BLaER1 (cell line): ENCODE measurements around the gene WIZ.
"Not testable (repeated sequence)": the region's sequence is repeated elsewhere in the genome, so short reads cannot be mapped to it uniquely, and the experiment has no call there.

Source experiments
- H3K27ac ChIP-seq: shearing (Covaris generic); formaldehyde crosslinking; 2 replicates; pipeline ENCODE4 v1.8.1; 2022
- H3K27me3 ChIP-seq: shearing (Covaris generic); formaldehyde crosslinking; 2 replicates; pipeline ENCODE4 v1.8.1; 2022
- H3K36me3 ChIP-seq: shearing (Covaris generic); formaldehyde crosslinking; 2 replicates; pipeline ENCODE4 v1.8.1; 2022
- H3K4me1 ChIP-seq: shearing (Covaris generic); formaldehyde crosslinking; 2 replicates; pipeline ENCODE4 v1.8.1; 2022
- H3K4me2 ChIP-seq: shearing (Covaris generic); formaldehyde crosslinking; 2 replicates; pipeline ENCODE4 v1.8.1; 2022
- H3K4me3 ChIP-seq: shearing (Covaris generic); formaldehyde crosslinking; 2 replicates; pipeline ENCODE4 v1.8.1; 2022
- H3K9ac ChIP-seq: shearing (Covaris generic); formaldehyde crosslinking; 2 replicates; pipeline ENCODE4 v1.8.1; 2022
- H3K9me3 ChIP-seq: shearing (Covaris generic); formaldehyde crosslinking; 2 replicates; pipeline ENCODE4 v1.8.1; 2022
- H4K20me1 ChIP-seq: shearing (Covaris generic); formaldehyde crosslinking; 2 replicates; pipeline ENCODE4 v1.8.1; 2022
- Cebpa-rat ChIP-seq: shearing (Covaris generic); IDR thresholded peaks from 2 replicates; pipeline ENCODE4 v1.8.1; 2022

WIZ gene

DNA sequence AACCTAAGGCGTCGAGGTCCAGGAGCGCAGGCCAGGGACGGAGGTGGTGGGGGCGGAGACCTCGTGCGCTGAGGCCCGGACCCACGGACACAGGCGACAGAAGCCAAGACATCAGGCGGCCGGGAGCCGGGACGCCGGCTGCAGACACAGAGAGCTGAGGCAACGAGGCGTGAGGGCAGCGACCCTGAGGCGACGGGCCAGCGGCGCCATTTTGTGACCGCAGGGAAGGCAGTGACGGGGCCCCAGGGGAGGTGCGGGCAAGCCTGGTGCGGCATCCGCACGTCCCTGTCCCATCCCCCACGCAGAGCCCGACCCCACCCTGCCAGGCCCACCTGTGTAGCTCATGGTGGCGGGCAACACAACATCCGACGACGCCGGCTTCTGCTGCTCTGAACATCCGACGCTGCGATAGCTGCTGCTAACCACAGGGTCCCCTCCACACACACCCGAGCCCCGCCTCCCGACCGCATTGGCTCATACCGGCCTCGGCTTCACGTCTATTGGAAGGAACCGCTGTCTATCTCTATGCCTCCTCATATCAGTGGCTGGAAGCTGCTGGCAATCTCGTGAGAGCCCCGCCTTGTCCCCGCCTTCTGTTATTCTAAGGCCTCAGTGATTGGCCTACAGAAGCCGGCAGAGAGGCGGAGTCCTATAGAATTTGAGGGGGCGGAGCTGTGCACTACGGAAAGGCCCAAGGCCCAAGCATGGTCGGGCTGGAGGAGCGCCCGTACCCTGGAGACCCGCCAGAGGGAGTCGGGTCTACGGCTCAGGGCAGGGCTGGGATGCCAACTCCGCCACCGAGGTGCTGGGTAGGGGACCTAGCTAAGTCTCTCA is 31.0 kb downstream of the WIZ start, which contains the start of gene AKAP8L:
AKAP8L (minus strand) TSS at position 410 of the 834 bp plus-strand sequence; CDS start at position 345, 65 bp downstream.
- Histone ChIP-seq H3K9me3 (peaks cover 10% of the 10 kb centered on the region), H3K27me3 (no peaks in the 10 kb centered on the region), H3K36me3 (peaks cover 64% of the 10 kb centered on the region), H3K4me2 (peak within 1 kb of the TSS; percentile 98), H3K9ac (peak within 1 kb of the TSS; percentile 96), H4K20me1 (peaks cover 67% of the 10 kb centered on the region), H3K4me3 (peak within 1 kb of the TSS; percentile 95), H3K4me1 (peaks cover 65% of the 10 kb centered on the region), H3K27ac (peak within 1 kb of the TSS; percentile 97)
- no peak for TF ChIP-seq Cebpa-rat

DNA sequence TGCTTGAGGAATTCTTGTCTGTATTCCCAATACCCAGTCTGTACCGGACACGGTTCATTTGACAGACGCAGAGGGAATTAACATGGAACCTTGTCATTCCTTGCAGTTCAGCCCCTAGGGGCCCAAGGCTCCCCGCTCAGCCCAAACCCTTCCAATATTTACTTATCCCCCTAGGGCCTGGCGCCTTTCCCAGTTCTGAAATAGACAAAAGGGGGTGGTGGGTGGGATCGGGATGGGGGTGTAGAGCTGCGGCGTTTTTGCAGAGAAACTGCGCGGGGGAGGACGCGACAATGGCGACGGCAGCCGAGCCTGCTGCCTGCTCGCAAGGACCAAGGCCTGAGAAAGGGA is 31.6 kb downstream of the WIZ start:
- Histone ChIP-seq H3K4me1 (peaks cover 69% of the 10 kb centered on the region), H3K27ac (peak overlapping the region; percentile 97), H3K4me2 (peak overlapping the region; percentile 98), H3K4me3 (peak overlapping the region; percentile 95), H3K9me3 (peaks cover 4% of the 10 kb centered on the region), H3K9ac (peak overlapping the region; percentile 96), H4K20me1 (peaks cover 69% of the 10 kb centered on the region), H3K36me3 (peaks cover 63% of the 10 kb centered on the region), H3K27me3 (no peaks in the 10 kb centered on the region)
- TF ChIP-seq Cebpa-rat: no peak

DNA sequence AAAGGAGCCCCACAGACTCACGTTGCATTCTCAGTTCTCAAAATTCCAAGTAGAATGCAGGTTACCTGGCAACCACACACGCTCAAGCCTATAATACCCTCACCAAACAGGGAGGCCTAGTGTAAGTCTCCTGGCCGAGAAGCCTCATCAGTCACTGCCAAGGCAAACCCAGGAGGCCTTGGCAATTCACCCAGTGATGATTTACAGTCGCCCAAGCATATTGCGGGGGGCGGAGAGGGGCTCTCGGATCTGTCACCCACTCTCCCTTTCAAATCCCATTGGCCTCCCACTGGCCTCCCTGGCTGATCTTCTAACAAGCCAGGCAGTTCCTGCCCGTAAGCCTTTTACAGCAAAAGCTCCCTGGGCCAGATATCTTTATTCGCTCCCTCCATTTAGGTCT is 32.1 kb downstream of the WIZ start:
- Histone ChIP-seq H3K4me2 (peak overlapping the region; percentile 98), H3K36me3 (peaks cover 63% of the 10 kb centered on the region), H3K9ac (peak overlapping the region; percentile 96), H3K4me1 (peaks cover 69% of the 10 kb centered on the region), H3K9me3 (no peaks in the 10 kb centered on the region), H3K27me3 (no peaks in the 10 kb centered on the region), H3K4me3 (peak overlapping the region; percentile 95), H4K20me1 (peaks cover 69% of the 10 kb centered on the region), H3K27ac (peak overlapping the region; percentile 97)
- no peak for TF ChIP-seq Cebpa-rat

DNA sequence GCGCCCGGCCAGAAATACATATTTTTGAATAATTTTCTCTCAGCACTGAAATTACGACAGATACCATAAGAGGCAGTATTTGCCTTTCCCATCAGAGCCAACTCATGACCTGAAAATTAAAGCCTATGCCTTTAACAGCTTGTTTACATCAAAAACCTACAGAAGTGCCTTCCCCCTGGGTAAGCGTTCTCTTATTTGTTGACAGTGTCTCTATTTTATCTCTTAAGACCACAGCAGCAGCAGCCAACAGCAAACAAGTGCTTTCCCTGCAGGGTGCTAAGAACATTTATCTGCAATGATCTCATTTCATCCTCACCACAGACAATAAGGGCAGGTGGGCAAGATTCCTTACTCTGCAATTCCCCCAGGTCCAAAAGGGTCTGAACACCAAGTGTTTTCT is 36.9 kb downstream of the WIZ start:
- peaks cover 84% of the 10 kb centered on the region for H3K36me3 ChIP-seq

DNA sequence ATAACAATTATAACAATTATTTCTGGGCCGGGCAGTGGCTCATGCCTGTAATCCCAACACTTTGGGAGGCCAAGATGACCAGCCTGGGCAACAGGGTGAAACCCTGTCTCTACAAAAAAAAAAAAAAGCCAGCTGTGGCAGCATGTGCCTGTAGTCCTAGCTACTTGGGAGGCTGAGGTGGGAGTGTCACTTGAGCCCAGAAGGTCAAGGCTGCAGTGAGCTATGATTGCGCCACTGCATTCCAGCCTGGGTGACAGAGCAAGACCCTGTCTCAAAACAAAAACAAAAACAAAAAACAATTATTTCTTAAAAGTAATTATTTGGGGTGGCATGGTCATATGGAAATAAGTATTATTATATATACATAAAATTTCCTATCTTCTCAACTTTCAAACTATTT is 38.4 kb downstream of the WIZ start:
- peaks cover 100% of the 10 kb centered on the region for H4K20me1 ChIP-seq
- not testable (repeated sequence) for H3K27me3 ChIP-seq, H3K9ac ChIP-seq, H3K4me2 ChIP-seq, H3K27ac ChIP-seq, H3K4me3 ChIP-seq, H3K9me3 ChIP-seq
- peaks cover 89% of the 10 kb centered on the region for H3K36me3 ChIP-seq
- H3K4me1 ChIP-seq: peaks cover 74% of the 10 kb centered on the region

More for the DNA sequence above, 36.9 kb downstream of the WIZ start:
- H3K4me2 ChIP-seq: peak overlapping the region; percentile 20
- no peaks in the 10 kb centered on the region for H3K9me3 ChIP-seq
- H4K20me1 ChIP-seq: peaks cover 100% of the 10 kb centered on the region
- H3K27me3 ChIP-seq: no peaks in the 10 kb centered on the region
- TF ChIP-seq Cebpa-rat: no peak
- peaks cover 81% of the 10 kb centered on the region for H3K4me1 ChIP-seq
- no peak overlapping the region for H3K27ac ChIP-seq
- no peak overlapping the region for H3K4me3 ChIP-seq
- H3K9ac ChIP-seq: no peak overlapping the region

DNA sequence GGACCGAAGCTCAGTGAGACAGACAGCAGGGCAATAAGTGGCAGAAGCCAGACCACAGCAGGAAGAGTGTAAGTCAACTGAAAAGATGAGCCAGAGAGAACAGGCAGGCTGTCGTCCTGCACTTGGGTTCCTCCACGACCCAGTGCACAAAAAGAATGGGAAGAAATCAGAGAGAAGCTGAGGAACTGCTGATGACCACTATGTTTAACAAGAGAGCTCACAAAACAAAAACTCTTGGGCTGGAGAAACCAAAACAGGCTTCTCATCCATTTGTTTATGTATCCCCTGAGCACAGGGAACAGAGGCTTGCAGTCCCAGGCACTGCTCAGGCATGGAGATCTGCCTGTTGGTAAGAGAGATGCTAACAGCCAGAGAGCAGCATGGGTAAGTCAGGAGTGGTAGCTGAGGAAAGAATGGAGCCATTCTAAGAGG is 45.0 kb downstream of the WIZ start:
- TF ChIP-seq Cebpa-rat: no peak
- H4K20me1 ChIP-seq: peaks cover 100% of the 10 kb centered on the region
- peak overlapping the region; percentile 60 for H3K27ac ChIP-seq
- H3K9ac ChIP-seq: peak overlapping the region; percentile 59; the same call in 1 of the 2 replicates
- peaks cover 77% of the 10 kb centered on the region for H3K36me3 ChIP-seq
- H3K4me1 ChIP-seq: peaks cover 85% of the 10 kb centered on the region
- H3K9me3 ChIP-seq: no peaks in the 10 kb centered on the region
- no peaks in the 10 kb centered on the region for H3K27me3 ChIP-seq
- H3K4me2 ChIP-seq: peak overlapping the region; percentile 90
- H3K4me3 ChIP-seq: no peak overlapping the region

GRCh38 chr19:15404097-15404779 is 45.5 kb downstream of the WIZ start:
- H3K9ac ChIP-seq: peak overlapping the region; percentile 59; the same call in 1 of the 2 replicates
- peaks cover 88% of the 10 kb centered on the region for H3K4me1 ChIP-seq
- peaks cover 77% of the 10 kb centered on the region for H3K36me3 ChIP-seq
- TF ChIP-seq Cebpa-rat: no peak
- no peak overlapping the region for H3K4me3 ChIP-seq
- H3K9me3 ChIP-seq: no peaks in the 10 kb centered on the region
- peak overlapping the region; percentile 60; the same call in 1 of the 2 replicates for H3K27ac ChIP-seq
- H3K4me2 ChIP-seq: peak overlapping the region; percentile 90
- peaks cover 100% of the 10 kb centered on the region for H4K20me1 ChIP-seq
- no peaks in the 10 kb centered on the region for H3K27me3 ChIP-seq

DNA sequence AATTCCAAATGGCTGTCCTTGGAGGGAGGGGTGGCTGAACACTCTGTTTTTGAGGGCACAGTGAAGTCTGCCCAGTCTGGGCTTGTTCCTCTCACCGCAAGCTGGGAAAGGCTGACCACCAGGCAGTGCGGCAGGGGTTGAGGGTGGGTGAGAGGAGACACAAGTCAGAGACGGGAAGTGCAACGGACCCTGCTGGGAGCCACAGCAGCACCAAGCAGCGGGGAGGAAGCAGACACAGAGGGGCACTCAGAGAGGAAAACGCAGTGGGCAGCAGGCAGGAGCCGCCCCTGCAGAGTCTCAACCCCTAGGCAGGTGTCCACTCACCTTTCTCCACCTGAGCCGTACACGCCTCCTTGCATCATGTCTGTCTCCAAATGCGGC is 46.6 kb downstream of the WIZ start:
- TF ChIP-seq Cebpa-rat: no peak
- H3K4me1 ChIP-seq: peaks cover 93% of the 10 kb centered on the region
- H3K9me3 ChIP-seq: no peaks in the 10 kb centered on the region
- H3K36me3 ChIP-seq: peaks cover 77% of the 10 kb centered on the region
- no peak overlapping the region for H3K4me3 ChIP-seq
- H3K27ac ChIP-seq: peak overlapping the region; percentile 31
- peaks cover 100% of the 10 kb centered on the region for H4K20me1 ChIP-seq
- H3K9ac ChIP-seq: no peak overlapping the region
- no peaks in the 10 kb centered on the region for H3K27me3 ChIP-seq
- H3K4me2 ChIP-seq: peak overlapping the region; percentile 90

DNA sequence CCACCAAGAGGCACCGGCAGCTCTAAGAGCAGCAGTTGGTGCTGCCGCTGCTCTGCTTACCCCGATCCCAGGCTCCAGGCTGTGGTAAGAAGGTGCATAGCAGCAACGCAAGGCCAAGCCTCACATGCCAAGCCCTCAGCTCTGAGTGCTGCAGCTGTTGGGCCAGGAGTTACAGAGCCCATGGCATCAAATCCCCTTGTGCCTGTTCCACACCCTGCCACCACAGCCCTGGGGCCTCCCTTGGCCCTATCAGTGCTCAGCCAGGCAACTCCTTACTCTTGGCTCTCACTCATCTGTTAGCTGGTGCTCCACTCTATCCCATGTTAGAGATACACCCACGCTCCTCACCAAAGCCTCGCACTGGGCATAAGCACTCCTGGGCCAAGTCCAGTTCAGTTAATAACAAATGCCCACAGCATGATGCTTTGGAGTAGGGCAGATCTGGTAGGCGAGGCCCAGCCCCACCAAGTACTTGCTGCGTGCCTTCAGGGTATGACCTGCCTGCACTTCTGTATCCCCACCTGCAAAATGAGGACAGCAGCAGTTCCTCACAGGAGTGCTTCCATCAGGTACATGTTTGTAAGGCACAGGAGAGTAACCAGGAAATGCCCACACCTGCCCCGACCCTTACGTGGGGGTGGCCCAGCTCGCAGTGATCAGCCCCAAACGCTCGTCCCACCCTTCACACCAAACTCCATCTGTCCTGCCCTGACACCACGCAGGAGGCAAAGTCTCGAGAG is 47.2 kb downstream of the WIZ start:
- no peak overlapping the region for H3K4me3 ChIP-seq
- H3K36me3 ChIP-seq: peaks cover 78% of the 10 kb centered on the region
- no peak for TF ChIP-seq Cebpa-rat
- H3K27me3 ChIP-seq: no peaks in the 10 kb centered on the region
- peaks cover 95% of the 10 kb centered on the region for H3K4me1 ChIP-seq
- no peaks in the 10 kb centered on the region for H3K9me3 ChIP-seq
- peaks cover 100% of the 10 kb centered on the region for H4K20me1 ChIP-seq
- H3K27ac ChIP-seq: peak overlapping the region; percentile 31
- H3K4me2 ChIP-seq: peak overlapping the region; percentile 90
- H3K9ac ChIP-seq: peak overlapping the region; percentile 18; the same call in 1 of the 2 replicates

DNA sequence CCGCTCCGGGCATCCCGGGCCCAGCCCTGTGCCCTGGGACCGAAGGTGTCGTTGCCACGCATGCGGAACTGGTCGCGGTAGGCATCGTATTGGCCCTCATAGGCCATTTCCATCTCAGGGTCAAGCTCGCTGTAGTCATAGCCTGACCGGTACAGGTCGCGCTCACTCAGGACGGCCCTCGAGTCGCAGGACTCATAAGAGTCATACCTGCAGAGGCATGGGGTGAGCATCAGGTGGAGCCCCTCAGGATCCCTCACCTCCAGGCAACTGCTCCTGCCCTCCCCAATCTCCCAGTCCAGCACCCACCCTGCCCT is 48.4 kb downstream of the WIZ start:
- Histone ChIP-seq H3K27me3 (no peaks in the 10 kb centered on the region), H3K9ac (no peak overlapping the region), H3K4me2 (peak overlapping the region; percentile 90), H3K36me3 (peaks cover 83% of the 10 kb centered on the region), H4K20me1 (peaks cover 100% of the 10 kb centered on the region), H3K4me1 (peaks cover 100% of the 10 kb centered on the region), H3K27ac (peak overlapping the region; percentile 33; the same call in 1 of the 2 replicates), H3K9me3 (no peaks in the 10 kb centered on the region), H3K4me3 (0 out of 2 replicates have a peak overlapping the region, but pooled peaks have one; percentile 17)
- no peak for TF ChIP-seq Cebpa-rat
